Measurements from ENCODE around the gene MRPL44. TPM values are rescaled to one million over a fixed set of nuclear protein-coding genes. Genes with fewer than 3 reads are reported as not detected.

The MRPL44 gene
- total RNA-seq, 1 donor from 2014 or later, result 29.9 TPM

GRCh38 chr2:223915071-223915470 lies 42.2 kb upstream of the MRPL44 start:
- CTCF ChIA-PET, result interaction anchor here (1.0 kb wide), 1 partner anchor 21 kb away, joined by 3 read pairs; no protein-coding TSS in a partner anchor
- Mint-ChIP-seq H3K36me3 (ENCODE audit: low read depth) (peaks cover 65% of the 10 kb centered on the region), H3K4me1 (peaks cover 23% of the 10 kb centered on the region), H3K27me3 (no peaks in the 10 kb centered on the region), H3K27ac (peak overlapping the region; percentile 5), H3K4me3 (no peak overlapping the region), H3K9me3 (no peaks in the 10 kb centered on the region)
- no peak for DNase-seq
- intact Hi-C loops (cut with micrococcal nuclease), result loop anchor here (2.0 kb wide), 1 partner anchor 14 kb away; no protein-coding TSS in a partner anchor
- TF ChIP-seq CTCF (IDR thresholded peaks at IDR 0.05), result no peak
- POLR2A ChIA-PET, result no interaction called here
- ATAC-seq (ENCODE audit: low read depth), result no peak

GRCh38 chr2:223916181-223916920 lies 40.9 kb upstream of the MRPL44 start:
- CTCF ChIA-PET, result interaction anchor here (1.0 kb wide), 1 partner anchor 23 kb away, joined by 3 read pairs; no protein-coding TSS in a partner anchor
- intact Hi-C loops (cut with micrococcal nuclease), result no loop called here
- Mint-ChIP-seq H3K9me3 (no peaks in the 10 kb centered on the region), H3K36me3 (ENCODE audit: low read depth) (peaks cover 60% of the 10 kb centered on the region), H3K27ac (no peak overlapping the region), H3K4me1 (peaks cover 33% of the 10 kb centered on the region), H3K4me3 (no peak overlapping the region), H3K27me3 (no peaks in the 10 kb centered on the region)
- POLR2A ChIA-PET, result no interaction called here
- DNase-seq (no peak), ATAC-seq (ENCODE audit: low read depth) (no peak)
- TF ChIP-seq CTCF (IDR thresholded peaks at IDR 0.05), result no peak

GRCh38 chr2:223918671-223919134 lies 38.6 kb upstream of the MRPL44 start:
- intact Hi-C loops (cut with micrococcal nuclease), result no loop called here
- peaks cover 43% of the 10 kb centered on the region for H3K4me1 Mint-ChIP-seq

GRCh38 chr2:223920109-223920508 lies 37.2 kb upstream of the MRPL44 start:
- ATAC-seq (ENCODE audit: low read depth), result peak; percentile 37
- no peak overlapping the region for H3K27ac Mint-ChIP-seq
- no peak overlapping the region for H3K4me3 Mint-ChIP-seq
- CTCF ChIA-PET, result no interaction called here
- POLR2A ChIA-PET, result no interaction called here
- no peak for TF ChIP-seq CTCF (IDR thresholded peaks at IDR 0.05)
- H3K4me1 Mint-ChIP-seq, result peaks cover 42% of the 10 kb centered on the region
- intact Hi-C loops (cut with micrococcal nuclease), result no loop called here
- no peak for DNase-seq
- H3K36me3 Mint-ChIP-seq (ENCODE audit: low read depth), result peaks cover 55% of the 10 kb centered on the region
- no peaks in the 10 kb centered on the region for H3K9me3 Mint-ChIP-seq
- H3K27me3 Mint-ChIP-seq, result no peaks in the 10 kb centered on the region

More at GRCh38 chr2:223918671-223919134, 38.6 kb upstream of the MRPL44 start:
- DNase-seq (no peak), ATAC-seq (ENCODE audit: low read depth) (no peak)
- Mint-ChIP-seq H3K4me3 (no peak overlapping the region), H3K9me3 (no peaks in the 10 kb centered on the region), H3K27ac (no peak overlapping the region), H3K27me3 (no peaks in the 10 kb centered on the region), H3K36me3 (ENCODE audit: low read depth) (peaks cover 54% of the 10 kb centered on the region)
- CTCF ChIA-PET, result no interaction called here
- POLR2A ChIA-PET, result no interaction called here
- TF ChIP-seq CTCF (IDR thresholded peaks at IDR 0.05), result no peak

GRCh38 chr2:223921204-223921603 lies 36.1 kb upstream of the MRPL44 start:
- intact Hi-C loops (cut with micrococcal nuclease), result no loop called here
- Mint-ChIP-seq H3K27me3 (no peaks in the 10 kb centered on the region), H3K4me1 (peaks cover 38% of the 10 kb centered on the region), H3K27ac (no peak overlapping the region), H3K4me3 (no peak overlapping the region), H3K36me3 (ENCODE audit: low read depth) (peaks cover 52% of the 10 kb centered on the region), H3K9me3 (no peaks in the 10 kb centered on the region)
- ChIA-PET CTCF (interaction anchor here (1.5 kb wide), 1 partner anchor 49 kb away, joined by 4 read pairs; no protein-coding TSS in a partner anchor), POLR2A (no interaction called here)
- no peak for TF ChIP-seq CTCF (IDR thresholded peaks at IDR 0.05)
- no peak for ATAC-seq (ENCODE audit: low read depth)
- no peak for DNase-seq

Data from activated B cell treated with CpG ODN at 0.5 μM for 24 hours (primary cell).